Tibial nerve (tissue), 4 donors: ENCODE measurements around the gene GTF3C6. TPM values are rescaled to one million over a fixed set of nuclear protein-coding genes. Genes with fewer than 3 reads are reported as not detected.

Source experiments
- DNase-seq, 2 donors: peaks; one replicate each; pipeline ENCODE4 v3.0.0-alpha.2; 2019; ENCODE audit warnings: low spot score in 2 of 2
- H3K27ac ChIP-seq, 4 donors: fragments of 200-600 bp; sonication (generic) in 3 of 4; one replicate each; pipeline ENCODE4 v1.5.1; 2017 to 2019; ENCODE audit warnings: mild to moderate bottlenecking in 1 of 4
- H3K27me3 ChIP-seq, 2 donors: fragments of 200-600 bp; sonication (generic) in 1 of 2; one replicate each; pipeline versions ENCODE4 v1.5.1 to v1.6.0; 2017 to 2019
- H3K36me3 ChIP-seq, 3 donors: fragments of 200-600 bp; sonication (generic); one replicate each; pipeline ENCODE4 v1.5.1; 2018 to 2019
- H3K4me1 ChIP-seq, 4 donors: fragments of 200-600 bp; sonication (generic) in 3 of 4; one replicate each; pipeline ENCODE4 v1.5.1; 2017 to 2019
- H3K4me3 ChIP-seq, 4 donors: fragments of 200-600 bp; sonication (generic) in 3 of 4; one replicate each; pipeline ENCODE4 v1.5.1; 2017 to 2019; ENCODE audit warnings: mild to moderate bottlenecking in 1 of 4, moderate library complexity in 1 of 4
- H3K9me3 ChIP-seq, 4 donors: fragments of 200-600 bp; sonication (generic) in 3 of 4; one replicate each; pipeline ENCODE4 v1.5.1; 2017 to 2019
- EP300 ChIP-seq, 2 donors: sonication (generic); formaldehyde crosslinking; IDR thresholded peaks; one replicate each; pipeline ENCODE4 v1.6.1; 2017; ENCODE audit warnings: antibody characterized with exemption in 2 of 2, mild to moderate bottlenecking in 1 of 2
- POLR2A ChIP-seq, 2 donors: fragments of 450-650 bp; IDR thresholded peaks; one replicate each; pipeline ENCODE4 v1.6.1; 2017; ENCODE audit warnings: antibody characterized with exemption in 2 of 2, mild to moderate bottlenecking in 2 of 2, moderate library complexity in 2 of 2
- WGBS, 2 donors: methylation state at CpG; one replicate each; pipeline ENCODE4 v1.1.5; 2018; 5-methylcytosine and 5-hydroxymethylcytosine counted together
- total RNA-seq, 4 donors: library from RNA; depleted of rRNA; stranded (reverse); fragments of >200 nt; gene quantifications; one replicate each; pipeline ENCODE4 v1.1.0, GENCODE V29; 2016
- TF ChIP-seq, protein P1 (sequence below), 5 experiments: fragments of 200-600 bp in 3 of 5; fragments of 450-650 bp in 2 of 5; sonication (generic) in 3 of 5; IDR thresholded peaks; one replicate each; pipeline ENCODE4 v1.5.1; 2016 to 2019; ENCODE audit warnings: antibody characterized with exemption in 5 of 5, mild to moderate bottlenecking in 3 of 5, moderate library complexity in 2 of 5

Gene GTF3C6
- total RNA-seq, 4 donors from 2014 or later: 13.5 to 28.8 (median 22.5) TPM

DNA sequence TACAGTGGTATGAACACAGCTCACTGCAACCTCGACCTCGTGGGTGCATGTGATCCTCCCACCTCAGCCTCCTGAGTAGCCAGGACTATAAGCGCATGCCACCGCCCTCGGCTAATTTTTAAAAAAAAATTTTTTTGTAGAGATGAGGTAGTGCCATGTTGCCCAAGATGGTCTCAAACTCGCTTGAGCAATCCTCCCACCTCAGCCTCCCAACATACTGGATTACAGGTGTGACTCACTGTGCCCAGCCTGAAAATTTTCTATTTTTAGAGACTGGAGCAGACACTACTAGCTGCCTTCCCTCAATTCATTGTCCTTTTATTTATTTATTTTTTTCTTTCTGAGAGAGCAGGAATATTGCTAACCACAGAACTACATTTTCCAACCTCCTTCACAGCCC lies 20.3 kb upstream of the GTF3C6 start:
- H3K9me3 ChIP-seq: no peaks in the 10 kb centered on the region
- no peaks in the 10 kb centered on the region for H3K27me3 ChIP-seq
- H3K4me1 ChIP-seq: no peaks in the 10 kb centered on the region
- no peak overlapping the region for H3K27ac ChIP-seq
- WGBS, 2 donors: 95 to 98% methylated on average over 6 of the region's 6 CpGs
- no peaks in the 10 kb centered on the region for H3K36me3 ChIP-seq
- H3K4me3 ChIP-seq: no peak overlapping the region
- DNase-seq: no peak
- TF ChIP-seq, protein P1, sequence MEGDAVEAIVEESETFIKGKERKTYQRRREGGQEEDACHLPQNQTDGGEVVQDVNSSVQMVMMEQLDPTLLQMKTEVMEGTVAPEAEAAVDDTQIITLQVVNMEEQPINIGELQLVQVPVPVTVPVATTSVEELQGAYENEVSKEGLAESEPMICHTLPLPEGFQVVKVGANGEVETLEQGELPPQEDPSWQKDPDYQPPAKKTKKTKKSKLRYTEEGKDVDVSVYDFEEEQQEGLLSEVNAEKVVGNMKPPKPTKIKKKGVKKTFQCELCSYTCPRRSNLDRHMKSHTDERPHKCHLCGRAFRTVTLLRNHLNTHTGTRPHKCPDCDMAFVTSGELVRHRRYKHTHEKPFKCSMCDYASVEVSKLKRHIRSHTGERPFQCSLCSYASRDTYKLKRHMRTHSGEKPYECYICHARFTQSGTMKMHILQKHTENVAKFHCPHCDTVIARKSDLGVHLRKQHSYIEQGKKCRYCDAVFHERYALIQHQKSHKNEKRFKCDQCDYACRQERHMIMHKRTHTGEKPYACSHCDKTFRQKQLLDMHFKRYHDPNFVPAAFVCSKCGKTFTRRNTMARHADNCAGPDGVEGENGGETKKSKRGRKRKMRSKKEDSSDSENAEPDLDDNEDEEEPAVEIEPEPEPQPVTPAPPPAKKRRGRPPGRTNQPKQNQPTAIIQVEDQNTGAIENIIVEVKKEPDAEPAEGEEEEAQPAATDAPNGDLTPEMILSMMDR (IDR thresholded peaks at IDR 0.05): no peak
- TF ChIP-seq POLR2A (IDR thresholded peaks at IDR 0.05): no peak
- TF ChIP-seq EP300 (IDR thresholded peaks at IDR 0.05): no peak

DNA sequence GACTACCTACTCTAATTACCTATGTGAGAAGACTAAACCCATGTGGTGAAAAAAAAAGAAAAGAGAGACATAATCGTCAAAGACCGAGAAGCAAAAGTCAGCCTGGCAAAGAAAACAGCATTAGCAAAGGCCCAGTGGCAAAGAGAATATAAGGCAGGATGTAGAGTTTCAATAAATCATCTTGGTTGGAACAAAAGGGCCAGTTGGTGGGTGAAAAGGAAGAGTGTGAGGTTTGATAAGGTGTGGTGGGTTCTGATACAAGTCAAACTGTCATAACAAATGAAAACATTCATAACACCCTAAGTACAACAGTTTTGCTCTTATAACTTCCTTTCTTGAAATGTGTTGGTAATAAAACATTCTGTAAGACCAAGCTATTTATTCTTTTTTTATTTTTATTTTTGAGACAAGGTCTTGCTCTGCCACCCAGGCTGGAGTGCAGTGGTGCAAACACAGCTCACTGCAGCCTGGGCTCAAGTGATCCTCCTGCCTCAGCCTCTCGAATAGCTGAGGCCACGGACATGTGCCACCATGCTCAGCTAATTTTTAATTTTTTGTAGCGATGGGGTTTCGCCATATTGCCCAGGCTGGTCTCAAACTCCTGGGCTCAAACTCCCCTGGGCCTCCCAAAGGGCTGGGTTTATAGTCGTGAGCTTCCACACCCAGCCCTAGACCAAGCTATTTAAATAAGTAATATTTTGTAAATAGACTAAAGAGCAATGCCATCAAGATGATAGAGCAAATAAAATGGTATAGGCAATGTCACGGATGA lies 18.9 kb upstream of the GTF3C6 start:
- H3K4me3 ChIP-seq: no peak overlapping the region
- 87 to 89% methylated on average over 8 of the region's 8 CpGs for WGBS, 2 donors
- DNase-seq: no peak

DNA sequence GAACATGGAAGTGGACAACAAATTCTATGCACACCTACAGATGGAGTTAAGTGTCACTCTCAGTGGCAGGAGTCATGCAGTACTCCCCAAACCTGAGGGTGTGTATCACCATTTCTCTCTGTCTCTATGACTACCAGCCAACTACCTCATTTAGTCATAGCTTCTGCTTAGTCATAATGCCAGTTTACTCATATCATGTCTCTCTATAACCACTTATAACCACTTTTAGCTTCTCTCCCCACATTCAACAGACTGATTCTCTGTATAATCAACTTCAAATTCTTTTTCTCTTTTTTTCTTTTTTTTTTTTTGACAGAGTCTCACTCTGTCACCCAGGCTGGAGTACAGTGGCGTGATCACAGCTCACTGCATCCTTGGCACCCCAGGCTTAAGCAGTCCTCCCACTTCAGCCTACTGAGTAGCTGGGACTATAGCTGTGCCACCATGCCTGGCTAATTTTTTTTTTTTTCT lies 13.8 kb upstream of the GTF3C6 start:
- DNase-seq: no peak
- Histone ChIP-seq H3K36me3 (no peaks in the 10 kb centered on the region), H3K9me3 (no peaks in the 10 kb centered on the region), H3K27ac (no peak overlapping the region), H3K4me1 (peaks cover 0 to 5% (median 0%) of the 10 kb centered on the region in 4 donors), H3K4me3 (no peak overlapping the region), H3K27me3 (no peaks in the 10 kb centered on the region)
- WGBS, 2 donors: 100% methylated on average over 1 of the region's 1 CpG
- TF ChIP-seq EP300 (IDR thresholded peaks at IDR 0.05): no peak
- no peak for TF ChIP-seq POLR2A (IDR thresholded peaks at IDR 0.05)
- TF ChIP-seq, protein P1 (IDR thresholded peaks at IDR 0.05): no peak

More for the DNA sequence above, 18.9 kb upstream of the GTF3C6 start:
- no peak overlapping the region for H3K27ac ChIP-seq
- H3K27me3 ChIP-seq: no peaks in the 10 kb centered on the region
- TF ChIP-seq, protein P1 (IDR thresholded peaks at IDR 0.05): no peak
- TF ChIP-seq POLR2A (IDR thresholded peaks at IDR 0.05): no peak
- no peak for TF ChIP-seq EP300 (IDR thresholded peaks at IDR 0.05)
- no peaks in the 10 kb centered on the region for H3K4me1 ChIP-seq
- no peaks in the 10 kb centered on the region for H3K36me3 ChIP-seq
- H3K9me3 ChIP-seq: no peaks in the 10 kb centered on the region

DNA sequence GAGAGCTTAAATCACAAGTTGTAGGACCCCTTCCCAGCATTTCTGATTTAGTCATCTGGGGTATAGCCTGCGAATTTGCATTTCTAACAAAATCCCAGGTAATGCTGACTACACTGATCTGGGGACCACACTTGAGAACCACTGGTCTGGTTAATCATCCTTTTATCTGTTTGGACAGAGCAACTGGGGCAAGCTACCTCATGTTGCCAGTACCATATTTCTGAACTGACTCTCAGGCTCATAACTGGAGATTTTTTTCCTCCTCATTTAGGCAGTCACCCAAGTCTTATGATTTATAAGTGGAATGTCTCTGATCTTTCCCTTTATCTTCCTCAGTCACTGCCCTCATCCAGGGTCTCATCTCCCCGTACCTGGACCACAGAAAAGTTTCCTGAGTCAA lies 12.0 kb upstream of the GTF3C6 start:
- WGBS, 2 donors: 88 to 90% methylated on average over 2 of the region's 2 CpGs
- H3K27ac ChIP-seq: no peak overlapping the region

More for the DNA sequence above, 12.0 kb upstream of the GTF3C6 start:
- peaks cover 0 to 8% (median 0%) of the 10 kb centered on the region in 4 donors for H3K4me1 ChIP-seq
- TF ChIP-seq EP300 (IDR thresholded peaks at IDR 0.05) (no peak), POLR2A (IDR thresholded peaks at IDR 0.05) (no peak)
- TF ChIP-seq, protein P1 (IDR thresholded peaks at IDR 0.05): no peak
- H3K4me3 ChIP-seq: no peak overlapping the region
- H3K9me3 ChIP-seq: no peaks in the 10 kb centered on the region
- H3K36me3 ChIP-seq: no peaks in the 10 kb centered on the region
- no peaks in the 10 kb centered on the region for H3K27me3 ChIP-seq
- no peak for DNase-seq
